Left renal cortex interstitium (tissue), 4 donors: Measurements from ENCODE around the gene SLC13A1. TPM values are rescaled to one million over a fixed set of nuclear protein-coding genes. Genes with fewer than 3 reads are reported as not detected.

ENCODE experiments used
- polyA plus RNA-seq, 4 donors: library from polyadenylated mRNA; unstranded; fragments of 120-200 nt; gene quantifications; one replicate each; pipeline ENCODE4 v1.2.1, GENCODE V29; 2013; ENCODE audit not compliant: insufficient read length in 4 of 4

The SLC13A1 gene
- polyA plus RNA-seq, 4 donors, result 15.3 to 25.4 (median 21.6) TPM

Other genes with a start within 250 kb of the SLC13A1 start
- gene TAS2R16, start 204.3 kb downstream of the SLC13A1 start, polyA plus RNA-seq, result not detected